ENCODE results near the gene DUSP12. TPM values are rescaled to one million over a fixed set of nuclear protein-coding genes. Genes with fewer than 3 reads are reported as not detected.

Gene DUSP12
- total and polyA plus RNA-seq, 9 of the 15 experiments (the other 6 are each of a cell fraction or from before 2014, with no cell fraction given): 10.4 to 81.4 (median 43.6) TPM

DNA sequence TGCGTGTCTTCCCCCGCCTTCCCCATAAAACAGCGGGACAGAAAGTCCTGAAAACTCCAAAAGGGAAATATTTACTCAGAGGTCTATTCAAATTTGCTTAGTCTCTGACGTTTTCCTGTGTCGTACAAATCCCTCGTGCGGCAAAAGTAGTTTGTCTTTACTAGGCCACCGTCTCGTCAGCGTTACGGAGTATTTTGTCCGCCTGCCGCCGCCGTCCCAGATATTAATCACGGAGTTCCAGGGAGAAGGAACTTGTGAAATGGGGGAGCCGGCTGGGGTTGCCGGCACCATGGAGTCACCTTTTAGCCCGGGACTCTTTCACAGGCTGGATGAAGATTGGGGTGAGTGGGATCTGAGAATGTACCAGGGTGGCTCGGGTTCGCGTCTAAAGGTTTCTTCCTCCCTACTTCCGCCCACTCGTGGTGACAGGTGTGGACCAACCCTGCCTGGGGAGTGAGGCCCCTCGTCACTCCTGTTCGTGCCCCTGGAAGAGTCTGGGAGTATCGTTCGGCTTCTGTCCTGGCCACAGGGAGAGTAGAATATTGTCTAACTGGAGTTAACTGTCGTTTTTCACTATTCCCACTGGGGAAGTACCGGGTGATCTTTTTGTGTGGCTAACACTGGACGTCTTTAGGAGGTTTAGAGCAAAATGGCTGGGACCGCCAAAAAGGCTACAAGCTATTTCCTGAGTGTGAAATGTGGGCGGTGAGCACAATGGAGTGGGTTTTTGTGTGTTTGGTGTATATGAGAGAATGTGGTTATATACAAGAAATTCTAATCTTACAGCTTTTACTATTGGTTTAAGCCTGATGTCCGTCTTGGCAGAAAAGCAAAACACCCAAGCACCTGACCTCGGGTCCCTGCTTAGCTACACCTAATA, 16.8 kb downstream of the DUSP12 start, which contains the start of gene ATF6 (continued):
- TF ChIP-seq DDX20 (tag; IDR thresholded peaks at IDR 0.05; ENCODE audit: low read depth) (no peak), MNT (conservative IDR thresholded peaks at IDR 0.05) (peak; percentile 79 to 89), XRCC5 (IDR thresholded peaks at IDR 0.05; ENCODE audit: low read depth, low read length) (peak; percentile 95), PHF21A (IDR thresholded peaks at IDR 0.05; ENCODE audit: borderline replicate concordance, low read depth) (no peak), ZNF140 (CRISPR knock-in tag; IDR thresholded peaks at IDR 0.05) (no peak), FOXP1 (CRISPR knock-in tag; IDR thresholded peaks at IDR 0.05) (no peak), ZNF274 (IDR thresholded peaks at IDR 0.05; ENCODE audit: borderline replicate concordance, low read depth, low read length) (no peak), MTA3 (IDR thresholded peaks at IDR 0.05; ENCODE audit: borderline replicate concordance) (peak; percentile 100), PBX2 (CRISPR knock-in tag; IDR thresholded peaks at IDR 0.05; ENCODE audit: low read depth) (no peak), PBX2 (tag; conservative IDR thresholded peaks at IDR 0.05; ENCODE audit: low read depth) (peak; percentile 87), CREBBP (IDR thresholded peaks at IDR 0.05; ENCODE audit: low read depth, low read length) (no peak), TSHZ1 (CRISPR knock-in tag; IDR thresholded peaks at IDR 0.05) (no peak), IFI16 (CRISPR knock-in tag; IDR thresholded peaks at IDR 0.05) (no peak)
- TF ChIP-seq, protein P1, sequence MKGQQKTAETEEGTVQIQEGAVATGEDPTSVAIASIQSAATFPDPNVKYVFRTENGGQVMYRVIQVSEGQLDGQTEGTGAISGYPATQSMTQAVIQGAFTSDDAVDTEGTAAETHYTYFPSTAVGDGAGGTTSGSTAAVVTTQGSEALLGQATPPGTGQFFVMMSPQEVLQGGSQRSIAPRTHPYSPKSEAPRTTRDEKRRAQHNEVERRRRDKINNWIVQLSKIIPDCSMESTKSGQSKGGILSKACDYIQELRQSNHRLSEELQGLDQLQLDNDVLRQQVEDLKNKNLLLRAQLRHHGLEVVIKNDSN (CRISPR knock-in tag; IDR thresholded peaks at IDR 0.05): no peak
- TF ChIP-seq, protein P2, sequence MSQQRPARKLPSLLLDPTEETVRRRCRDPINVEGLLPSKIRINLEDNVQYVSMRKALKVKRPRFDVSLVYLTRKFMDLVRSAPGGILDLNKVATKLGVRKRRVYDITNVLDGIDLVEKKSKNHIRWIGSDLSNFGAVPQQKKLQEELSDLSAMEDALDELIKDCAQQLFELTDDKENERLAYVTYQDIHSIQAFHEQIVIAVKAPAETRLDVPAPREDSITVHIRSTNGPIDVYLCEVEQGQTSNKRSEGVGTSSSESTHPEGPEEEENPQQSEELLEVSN (IDR thresholded peaks at IDR 0.05; ENCODE audit: borderline replicate concordance in 1 of 2, extremely low read depth in 1 of 2, insufficient read depth in 1 of 2, insufficient read length in 1 of 2, low read depth in 1 of 2, low read length in 1 of 2, poor library complexity in 1 of 2, severe bottlenecking in 1 of 2): peak in 1 of 2 experiments; percentile 53
